ENCODE measurements around the gene CYTL1.

DNA sequence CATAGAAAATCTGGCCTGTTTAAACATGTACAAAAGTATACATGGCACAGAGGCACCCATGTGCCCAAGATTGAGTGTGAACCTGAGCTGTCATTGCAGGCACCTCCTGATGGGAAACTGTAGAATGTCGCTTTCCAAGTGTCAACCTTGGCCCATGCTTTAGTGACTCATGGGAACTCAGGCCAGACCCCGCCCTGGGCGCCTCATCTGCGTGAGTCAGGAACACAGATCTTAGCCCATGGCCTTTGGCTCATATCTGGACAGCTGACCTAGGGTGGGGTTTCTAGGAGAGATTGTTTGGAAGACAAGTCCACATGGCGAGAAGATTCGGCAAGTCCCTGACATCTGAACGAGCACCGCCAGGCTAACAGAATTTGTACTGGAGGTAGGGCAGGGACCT lies 50.0 kb downstream of the CYTL1 start:
- TF ChIP-seq EZH2 (IDR thresholded peaks at IDR 0.05; ENCODE audit: insufficient read depth, low read length): no peak
- TF ChIP-seq CTCF (IDR thresholded peaks at IDR 0.05; ENCODE audit: insufficient read depth, low read depth, low read length): no peak

Data from astrocyte (in vitro differentiated cells and primary cell).